LNCaP clone FGC (cell line): ENCODE measurements around the gene CCDC39.
"Not testable (repeated sequence)": the region's sequence is repeated elsewhere in the genome, so short reads cannot be mapped to it uniquely, and the experiment has no call there.

Experiments used
- DNase-seq: peaks from one replicate; pipeline ENCODE4 v3.0.0-alpha.2; 2011; ENCODE audit warnings: low read depth
- H3K4me3 ChIP-seq: 2 replicates; pipeline ENCODE4 v1.5.1; 2011; ENCODE audit warnings: mild to moderate bottlenecking, low read depth, low read length, control low read depth
- CTCF ChIP-seq: IDR thresholded peaks from 2 replicates; pipeline ENCODE4 v1.5.1; 2012; ENCODE audit warnings: mild to moderate bottlenecking; ENCODE audit not compliant: control insufficient read depth, insufficient read depth; ENCODE audit errors: extremely low read depth

CCDC39 gene

GRCh38 chr3:180631317-180631716, 48.0 kb downstream of the CCDC39 start:
- peak; percentile 52 for TF ChIP-seq CTCF
- no peak overlapping the region for H3K4me3 ChIP-seq
- DNase-seq: no peak

- no peak for TF ChIP-seq CTCF
- no peak overlapping the region for H3K4me3 ChIP-seq
- no peak for DNase-seq
These were observed 48.9 kb downstream of the CCDC39 start for GRCh38 chr3:180630371-180630770.

GRCh38 chr3:180626844-180627243, 52.4 kb downstream of the CCDC39 start:
- DNase-seq: no peak
- no peak overlapping the region for H3K4me3 ChIP-seq
- TF ChIP-seq CTCF: no peak

- no peak for DNase-seq
- H3K4me3 ChIP-seq: no peak overlapping the region
- TF ChIP-seq CTCF: no peak
These were observed 54.6 kb downstream of the CCDC39 start for GRCh38 chr3:180624714-180625113.

- no peak overlapping the region for H3K4me3 ChIP-seq
- TF ChIP-seq CTCF: no peak
- DNase-seq: no peak
These were observed 59.6 kb downstream of the CCDC39 start for GRCh38 chr3:180619723-180620122.

GRCh38 chr3:180618563-180618962, 60.7 kb downstream of the CCDC39 start:
- not testable (repeated sequence) for H3K4me3 ChIP-seq, DNase-seq

GRCh38 chr3:180617049-180617448, 62.2 kb downstream of the CCDC39 start:
- H3K4me3 ChIP-seq: no peak overlapping the region
- peak; percentile 62 for DNase-seq
- no peak for TF ChIP-seq CTCF
